DND-41 (cell line): Measurements from ENCODE around the gene MERTK.

Source experiments
- EZH2 ChIP-seq: IDR thresholded peaks from 3 replicates; pipeline ENCODE4 v1.6.1; 2012; ENCODE audit warnings: borderline replicate concordance, low read depth, mild to moderate bottlenecking, moderate library complexity, low read length, inconsistent platforms; ENCODE audit not compliant: severe bottlenecking
- TF ChIP-seq, protein P1 (sequence below): IDR thresholded peaks from 2 replicates; pipeline ENCODE4 v1.5.1; 2012; ENCODE audit warnings: borderline replicate concordance, low read length, moderate library complexity, mild to moderate bottlenecking; ENCODE audit not compliant: poor library complexity, severe bottlenecking; ENCODE audit errors: extremely low read depth

DNA sequence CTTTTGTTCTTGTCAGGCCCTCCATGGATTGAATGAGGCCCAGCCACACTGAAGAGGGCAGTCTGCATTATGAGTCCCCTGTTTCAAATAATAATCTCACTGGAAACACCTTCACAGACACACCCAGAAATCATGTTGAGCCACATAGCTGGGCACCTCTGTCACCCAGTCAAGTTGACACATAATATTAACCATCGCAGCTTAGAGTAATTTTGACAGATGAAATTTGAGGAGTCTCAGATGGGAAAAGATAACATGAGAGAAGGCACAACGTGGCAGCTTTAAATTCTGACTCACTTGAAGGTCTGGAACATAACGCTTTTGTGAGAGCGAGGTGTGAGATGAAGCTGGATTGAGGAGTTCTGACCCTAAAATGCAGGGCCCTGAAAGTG, 85.8 kb downstream of the MERTK start:
- TF ChIP-seq, protein P1, sequence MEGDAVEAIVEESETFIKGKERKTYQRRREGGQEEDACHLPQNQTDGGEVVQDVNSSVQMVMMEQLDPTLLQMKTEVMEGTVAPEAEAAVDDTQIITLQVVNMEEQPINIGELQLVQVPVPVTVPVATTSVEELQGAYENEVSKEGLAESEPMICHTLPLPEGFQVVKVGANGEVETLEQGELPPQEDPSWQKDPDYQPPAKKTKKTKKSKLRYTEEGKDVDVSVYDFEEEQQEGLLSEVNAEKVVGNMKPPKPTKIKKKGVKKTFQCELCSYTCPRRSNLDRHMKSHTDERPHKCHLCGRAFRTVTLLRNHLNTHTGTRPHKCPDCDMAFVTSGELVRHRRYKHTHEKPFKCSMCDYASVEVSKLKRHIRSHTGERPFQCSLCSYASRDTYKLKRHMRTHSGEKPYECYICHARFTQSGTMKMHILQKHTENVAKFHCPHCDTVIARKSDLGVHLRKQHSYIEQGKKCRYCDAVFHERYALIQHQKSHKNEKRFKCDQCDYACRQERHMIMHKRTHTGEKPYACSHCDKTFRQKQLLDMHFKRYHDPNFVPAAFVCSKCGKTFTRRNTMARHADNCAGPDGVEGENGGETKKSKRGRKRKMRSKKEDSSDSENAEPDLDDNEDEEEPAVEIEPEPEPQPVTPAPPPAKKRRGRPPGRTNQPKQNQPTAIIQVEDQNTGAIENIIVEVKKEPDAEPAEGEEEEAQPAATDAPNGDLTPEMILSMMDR = no peak
- TF ChIP-seq EZH2 = no peak
